Measurements from ENCODE around the gene SLC1A3. TPM values are rescaled to one million over a fixed set of nuclear protein-coding genes. Genes with fewer than 3 reads are reported as not detected.
A peak's percentile ranks its signal among the peaks of the same experiment; 100 is the strongest.

The SLC1A3 gene
- total and polyA plus RNA-seq, 8 donors, result 12.1 to 31.7 (median 20.7) TPM

DNA sequence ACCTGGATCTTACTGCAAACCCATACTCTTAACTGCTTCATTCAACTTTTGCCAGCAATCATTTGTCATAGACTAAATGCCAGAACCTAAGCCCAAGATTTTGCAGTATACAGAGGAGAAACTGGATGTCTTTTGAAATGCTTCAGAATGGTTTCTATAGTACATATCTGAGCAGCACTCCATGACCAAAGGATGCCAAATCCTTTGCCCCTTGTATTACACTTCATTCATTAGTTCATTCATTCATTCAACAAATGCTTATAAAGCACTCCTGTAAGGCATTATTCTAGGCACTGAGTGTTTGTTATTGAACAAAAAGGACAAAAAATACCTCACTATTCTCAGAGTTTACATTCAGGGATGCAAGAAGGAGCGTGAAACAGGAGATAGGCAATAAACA is 119.9 kb downstream of the SLC1A3 start:
- H3K4me1 ChIP-seq, result peaks cover 0 to 9% of the 10 kb centered on the region in 2 donors
- H3K27ac ChIP-seq, result no peak overlapping the region
- intact Hi-C loops (cut with DNase I), result no loop called here
- H3K9me3 ChIP-seq, result no peaks in the 10 kb centered on the region
- TF ChIP-seq, protein P1, sequence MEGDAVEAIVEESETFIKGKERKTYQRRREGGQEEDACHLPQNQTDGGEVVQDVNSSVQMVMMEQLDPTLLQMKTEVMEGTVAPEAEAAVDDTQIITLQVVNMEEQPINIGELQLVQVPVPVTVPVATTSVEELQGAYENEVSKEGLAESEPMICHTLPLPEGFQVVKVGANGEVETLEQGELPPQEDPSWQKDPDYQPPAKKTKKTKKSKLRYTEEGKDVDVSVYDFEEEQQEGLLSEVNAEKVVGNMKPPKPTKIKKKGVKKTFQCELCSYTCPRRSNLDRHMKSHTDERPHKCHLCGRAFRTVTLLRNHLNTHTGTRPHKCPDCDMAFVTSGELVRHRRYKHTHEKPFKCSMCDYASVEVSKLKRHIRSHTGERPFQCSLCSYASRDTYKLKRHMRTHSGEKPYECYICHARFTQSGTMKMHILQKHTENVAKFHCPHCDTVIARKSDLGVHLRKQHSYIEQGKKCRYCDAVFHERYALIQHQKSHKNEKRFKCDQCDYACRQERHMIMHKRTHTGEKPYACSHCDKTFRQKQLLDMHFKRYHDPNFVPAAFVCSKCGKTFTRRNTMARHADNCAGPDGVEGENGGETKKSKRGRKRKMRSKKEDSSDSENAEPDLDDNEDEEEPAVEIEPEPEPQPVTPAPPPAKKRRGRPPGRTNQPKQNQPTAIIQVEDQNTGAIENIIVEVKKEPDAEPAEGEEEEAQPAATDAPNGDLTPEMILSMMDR (IDR thresholded peaks at IDR 0.05), result no peak
- H3K4me3 ChIP-seq, result no peak overlapping the region
- ATAC-seq (no peak), DNase-seq (no peak)
- H3K27me3 ChIP-seq, result no peaks in the 10 kb centered on the region
- H3K36me3 ChIP-seq, result no peaks in the 10 kb centered on the region

DNA sequence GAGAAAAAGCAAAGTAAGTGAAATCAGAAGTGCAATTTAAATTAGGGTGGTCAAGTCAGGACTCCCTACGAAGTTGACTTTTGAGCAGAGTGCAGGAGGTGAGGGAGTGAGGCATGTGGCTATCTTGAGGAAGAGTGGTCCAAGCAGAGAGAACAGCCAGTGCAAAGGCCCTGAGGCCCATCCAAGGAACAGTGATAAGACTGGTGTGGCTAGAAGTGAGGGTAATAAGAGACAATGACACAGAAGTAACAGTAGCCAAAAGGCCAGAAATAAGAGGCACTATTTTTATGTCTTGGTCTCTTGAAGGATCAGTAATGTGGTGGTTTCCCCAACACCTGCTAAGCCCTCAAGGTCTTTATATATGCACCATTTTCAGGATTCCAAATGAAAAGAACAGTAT is 120.4 kb downstream of the SLC1A3 start:
- Histone ChIP-seq H3K27ac (no peak overlapping the region), H3K4me1 (peaks cover 0 to 9% of the 10 kb centered on the region in 2 donors), H3K36me3 (no peaks in the 10 kb centered on the region), H3K4me3 (no peak overlapping the region), H3K27me3 (no peaks in the 10 kb centered on the region), H3K9me3 (no peaks in the 10 kb centered on the region)
- no peak for DNase-seq
- intact Hi-C loops (cut with DNase I), result no loop called here
- no peak for ATAC-seq
- TF ChIP-seq, protein P1 (IDR thresholded peaks at IDR 0.05), result no peak

DNA sequence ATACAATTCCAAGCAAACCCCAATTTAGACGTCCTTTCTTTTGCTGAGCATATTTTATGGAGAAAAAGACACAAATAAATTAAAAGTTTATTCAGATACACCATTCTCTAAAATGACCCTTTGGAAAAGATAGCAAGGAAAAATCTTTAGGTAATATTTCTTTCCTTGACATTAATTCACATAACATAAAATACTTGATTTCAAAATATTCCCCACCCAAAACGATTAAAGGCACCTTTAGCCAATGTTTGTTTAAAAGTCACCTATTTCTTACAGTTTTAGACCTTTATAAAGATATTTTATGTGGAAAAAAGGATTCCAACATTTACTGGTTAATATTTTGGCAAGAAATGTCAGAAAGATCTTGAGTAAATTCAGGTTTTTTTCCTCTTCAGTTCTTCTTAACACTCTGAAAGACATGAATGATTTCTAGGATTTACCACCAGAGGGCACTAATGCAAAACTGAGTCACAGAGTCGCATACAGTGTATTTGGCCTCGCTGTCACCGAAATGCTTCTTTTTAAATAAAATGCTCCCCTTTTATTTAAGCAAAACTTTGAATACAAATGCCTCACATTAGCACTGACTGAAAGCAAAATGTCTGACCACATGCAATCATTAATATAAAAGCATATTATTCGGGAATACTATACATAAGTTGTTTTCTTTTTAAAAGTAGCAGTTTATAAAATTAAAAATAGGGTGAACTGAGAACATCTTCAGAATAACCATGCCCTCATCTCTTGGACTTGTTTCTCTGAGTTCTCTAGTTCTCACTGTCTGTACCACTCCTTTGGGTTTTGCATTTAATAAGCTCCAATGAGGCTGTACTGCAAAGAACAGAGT is 122.5 kb downstream of the SLC1A3 start:
- Histone ChIP-seq H3K9me3 (no peaks in the 10 kb centered on the region), H3K36me3 (no peaks in the 10 kb centered on the region), H3K27ac (no peak overlapping the region), H3K4me3 (no peak overlapping the region), H3K4me1 (peaks cover 0 to 3% of the 10 kb centered on the region in 2 donors), H3K27me3 (no peaks in the 10 kb centered on the region)
- TF ChIP-seq, protein P1 (IDR thresholded peaks at IDR 0.05), result peak; percentile 53 to 67
- DNase-seq (peak in 1 of 4 donors; percentile 72), ATAC-seq (peak; percentile 74)
- intact Hi-C loops (cut with DNase I), result no loop called here

- H3K9me3 ChIP-seq, result no peaks in the 10 kb centered on the region
- TF ChIP-seq, protein P1 (IDR thresholded peaks at IDR 0.05), result no peak
- H3K4me1 ChIP-seq, result peaks cover 0 to 3% of the 10 kb centered on the region in 2 donors
- intact Hi-C loops (cut with DNase I), result loop anchor here in 1 of 2 donors (10.0 kb wide), 1 partner anchor 274 kb away; no protein-coding TSS in a partner anchor
- no peak overlapping the region for H3K4me3 ChIP-seq
- DNase-seq, result no peak
- no peak overlapping the region for H3K27ac ChIP-seq
- no peaks in the 10 kb centered on the region for H3K36me3 ChIP-seq
- ATAC-seq, result no peak
- no peaks in the 10 kb centered on the region for H3K27me3 ChIP-seq
Measured at GRCh38 chr5:36730537-36731216, 124.3 kb downstream of the SLC1A3 start.

GRCh38 chr5:36733183-36733582 is 126.8 kb downstream of the SLC1A3 start:
- no peak overlapping the region for H3K4me3 ChIP-seq
- DNase-seq, result no peak
- no peaks in the 10 kb centered on the region for H3K27me3 ChIP-seq
- TF ChIP-seq, protein P1 (IDR thresholded peaks at IDR 0.05), result no peak
- peak; percentile 48 for ATAC-seq
- no peaks in the 10 kb centered on the region for H3K36me3 ChIP-seq
- peaks cover 0 to 3% of the 10 kb centered on the region in 2 donors for H3K4me1 ChIP-seq
- H3K27ac ChIP-seq, result no peak overlapping the region
- H3K9me3 ChIP-seq, result no peaks in the 10 kb centered on the region
- intact Hi-C loops (cut with DNase I), result loop anchor here in 1 of 2 donors (10.0 kb wide), 1 partner anchor 272 kb away; no protein-coding TSS in a partner anchor
